Lower leg skin (tissue), 3 donors: ENCODE results near the gene LRRFIP1.

Experiments
- POLR2A ChIP-seq, 2 donors: fragments of 450-650 bp; IDR thresholded peaks; one replicate each; pipeline ENCODE4 v1.6.1; 2016 to 2017; ENCODE audit warnings: antibody characterized with exemption in 2 of 2, mild to moderate bottlenecking in 1 of 2, moderate library complexity in 1 of 2
- TF ChIP-seq, protein P1 (sequence below), 3 donors: fragments of 450-650 bp; IDR thresholded peaks; one replicate each; pipeline ENCODE4 v1.5.1; 2016; ENCODE audit warnings: antibody characterized with exemption in 3 of 3, mild to moderate bottlenecking in 3 of 3, moderate library complexity in 2 of 3

DNA sequence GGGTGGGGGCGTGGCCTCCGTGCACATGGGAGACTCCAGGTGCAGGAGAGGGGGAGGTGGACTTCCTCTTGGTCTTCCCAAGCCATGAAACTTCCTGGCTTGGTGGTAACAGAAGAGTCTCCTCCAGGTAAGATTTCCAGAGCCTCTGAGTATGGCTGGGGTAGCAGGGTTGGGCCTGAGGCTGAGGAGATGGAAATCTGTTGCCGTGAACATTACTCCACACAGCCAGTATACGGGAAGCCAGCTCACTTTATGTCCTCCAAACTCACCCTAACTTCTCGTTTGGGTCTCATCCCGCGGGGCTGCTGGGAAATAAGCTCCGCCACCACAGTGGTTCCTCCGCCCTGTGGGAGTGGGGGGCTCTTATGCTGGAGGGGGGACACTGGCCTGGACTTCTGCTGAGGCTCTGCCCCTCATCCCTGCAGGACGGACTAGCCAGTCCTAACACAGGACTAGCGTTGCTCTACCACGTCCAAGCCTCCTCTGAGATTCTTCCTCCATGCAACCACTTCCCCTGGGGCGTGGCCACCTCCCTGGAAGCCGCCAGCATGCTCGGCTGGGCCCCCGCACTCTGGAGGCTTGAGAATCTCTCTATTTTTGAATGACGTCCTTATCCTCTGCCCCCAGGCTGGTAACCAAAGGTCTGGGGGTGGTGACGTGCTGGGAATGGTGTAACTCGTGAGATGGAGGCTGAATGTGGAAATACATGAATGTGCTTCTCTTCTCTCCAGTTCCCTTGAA is 36.1 kb upstream of the LRRFIP1 start:
- no peak for TF ChIP-seq POLR2A (IDR thresholded peaks at IDR 0.05)
- TF ChIP-seq, protein P1, sequence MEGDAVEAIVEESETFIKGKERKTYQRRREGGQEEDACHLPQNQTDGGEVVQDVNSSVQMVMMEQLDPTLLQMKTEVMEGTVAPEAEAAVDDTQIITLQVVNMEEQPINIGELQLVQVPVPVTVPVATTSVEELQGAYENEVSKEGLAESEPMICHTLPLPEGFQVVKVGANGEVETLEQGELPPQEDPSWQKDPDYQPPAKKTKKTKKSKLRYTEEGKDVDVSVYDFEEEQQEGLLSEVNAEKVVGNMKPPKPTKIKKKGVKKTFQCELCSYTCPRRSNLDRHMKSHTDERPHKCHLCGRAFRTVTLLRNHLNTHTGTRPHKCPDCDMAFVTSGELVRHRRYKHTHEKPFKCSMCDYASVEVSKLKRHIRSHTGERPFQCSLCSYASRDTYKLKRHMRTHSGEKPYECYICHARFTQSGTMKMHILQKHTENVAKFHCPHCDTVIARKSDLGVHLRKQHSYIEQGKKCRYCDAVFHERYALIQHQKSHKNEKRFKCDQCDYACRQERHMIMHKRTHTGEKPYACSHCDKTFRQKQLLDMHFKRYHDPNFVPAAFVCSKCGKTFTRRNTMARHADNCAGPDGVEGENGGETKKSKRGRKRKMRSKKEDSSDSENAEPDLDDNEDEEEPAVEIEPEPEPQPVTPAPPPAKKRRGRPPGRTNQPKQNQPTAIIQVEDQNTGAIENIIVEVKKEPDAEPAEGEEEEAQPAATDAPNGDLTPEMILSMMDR (IDR thresholded peaks at IDR 0.05): no peak
